Measurements from ENCODE around the gene RMDN2.

RMDN2 gene

GRCh38 chr2:38039121-38039910 lies 114.2 kb downstream of the RMDN2 start:
- no peak for DNase-seq (ENCODE audit: low read depth in 2 of 2)

GRCh38 chr2:38045811-38046210 lies 120.7 kb downstream of the RMDN2 start:
- no peak for DNase-seq (ENCODE audit: low read depth in 2 of 2)

- no peak for DNase-seq (ENCODE audit: low read depth in 2 of 2)
Measured at GRCh38 chr2:38056216-38056615, 131.1 kb downstream of the RMDN2 start.

DNA sequence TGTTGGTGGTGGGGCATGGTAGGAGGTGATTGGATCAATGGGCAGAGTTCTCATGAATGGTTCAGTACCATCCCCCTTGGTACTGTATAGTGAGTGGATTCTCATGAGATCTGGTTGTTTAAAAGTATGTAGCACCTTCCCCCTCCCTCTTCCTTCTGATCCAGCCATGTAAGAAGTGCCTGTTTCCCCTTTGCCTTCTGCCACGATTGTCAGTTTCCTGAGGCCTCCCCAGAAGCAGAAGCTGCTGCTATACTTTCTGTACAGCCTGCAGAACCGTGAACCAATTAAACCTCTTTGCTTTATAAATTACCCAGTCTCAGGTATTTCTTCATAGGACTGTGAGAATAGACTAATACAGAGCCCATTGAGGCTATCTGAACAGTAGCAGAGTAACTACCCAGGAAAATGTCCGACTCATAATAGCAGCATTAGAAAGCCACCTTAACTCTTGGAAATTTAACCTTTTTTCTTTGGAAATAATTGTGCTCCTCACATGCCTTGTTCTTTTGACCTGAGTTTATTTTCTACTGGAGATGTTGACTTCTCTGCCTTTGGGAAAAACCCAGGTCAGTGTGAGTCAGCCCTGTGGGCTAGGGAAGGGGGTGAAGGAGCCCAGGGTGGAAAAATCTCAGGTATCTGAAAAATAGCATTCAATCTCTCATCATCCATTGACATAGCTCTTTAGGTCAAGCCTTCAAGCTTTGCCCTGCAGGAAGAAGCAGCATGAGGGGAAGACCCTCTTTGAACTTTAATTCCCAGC lies 132.7 kb downstream of the RMDN2 start:
- no peak for DNase-seq (ENCODE audit: low read depth in 2 of 2)

DNA sequence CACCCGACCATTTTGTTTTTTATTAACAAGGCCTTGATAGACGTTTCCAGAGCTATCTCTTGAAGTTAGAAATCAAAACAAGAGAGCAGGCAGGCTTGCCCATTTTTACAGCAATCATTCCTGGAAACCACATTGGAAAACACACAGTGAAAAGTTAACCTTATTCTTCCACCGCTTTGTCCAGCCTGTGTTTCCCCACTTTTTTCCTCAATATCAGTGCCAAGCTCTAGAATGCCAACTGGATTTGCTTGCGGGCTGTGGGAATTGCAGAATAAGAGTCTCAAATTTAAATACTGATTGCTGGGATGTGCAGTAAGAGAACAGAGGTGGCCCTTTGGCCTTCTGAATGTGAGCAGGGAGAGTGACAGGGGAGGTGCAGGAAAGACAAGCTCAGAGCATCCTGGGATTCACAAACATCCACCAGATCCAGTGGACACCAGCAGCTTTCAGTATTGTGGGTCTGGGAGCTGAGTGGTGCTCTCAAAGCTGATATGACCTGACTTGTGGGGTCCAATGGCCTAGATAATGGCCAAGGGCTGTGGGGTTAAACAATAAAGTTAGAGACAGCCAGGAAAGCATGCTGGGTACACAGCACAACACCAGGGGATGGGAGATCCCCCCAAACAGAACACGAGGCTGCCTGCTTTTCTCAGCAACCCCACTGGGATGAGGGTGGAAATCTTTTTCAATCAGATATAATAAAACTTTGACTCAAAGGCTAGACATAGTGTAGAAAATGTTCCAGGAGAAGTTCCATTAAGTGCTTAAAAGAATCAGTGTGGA lies 135.3 kb downstream of the RMDN2 start:
- no peak for DNase-seq (ENCODE audit: low read depth in 2 of 2)

DNA sequence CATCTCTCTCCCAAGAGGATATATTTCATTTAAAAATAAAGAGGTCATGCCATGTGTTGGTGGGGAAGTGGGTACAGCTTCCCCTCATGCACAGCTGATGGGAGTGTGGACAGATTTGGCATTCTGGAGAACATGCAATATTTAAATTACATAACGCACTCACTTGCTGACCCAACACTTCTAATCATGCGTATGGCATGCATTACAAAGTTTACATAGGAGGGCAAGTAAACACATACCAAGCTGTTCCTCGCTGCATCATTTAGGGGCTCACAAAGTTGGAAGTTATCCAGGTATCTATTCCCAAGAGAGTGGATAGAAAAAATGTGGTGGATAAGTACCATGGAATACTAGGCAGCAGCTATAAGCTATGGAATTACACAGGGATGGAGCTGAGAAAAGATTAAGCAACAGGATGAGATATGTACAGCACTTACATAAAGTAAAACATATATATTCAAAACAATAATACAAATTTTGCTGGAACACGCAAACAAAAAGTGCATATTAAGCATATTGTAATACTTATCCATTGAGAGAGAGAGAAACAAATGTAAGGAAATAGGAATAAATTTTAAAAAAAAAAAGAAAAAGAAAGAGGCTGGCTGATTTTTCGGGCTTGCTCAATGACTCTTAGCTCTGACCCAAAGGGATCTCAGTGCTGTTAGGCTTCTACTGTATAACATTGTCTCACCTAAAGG lies 139.9 kb downstream of the RMDN2 start:
- no peak for DNase-seq (ENCODE audit: low read depth in 2 of 2)

GRCh38 chr2:38065502-38066135 lies 140.5 kb downstream of the RMDN2 start:
- no peak for DNase-seq (ENCODE audit: low read depth in 2 of 2)

DNA sequence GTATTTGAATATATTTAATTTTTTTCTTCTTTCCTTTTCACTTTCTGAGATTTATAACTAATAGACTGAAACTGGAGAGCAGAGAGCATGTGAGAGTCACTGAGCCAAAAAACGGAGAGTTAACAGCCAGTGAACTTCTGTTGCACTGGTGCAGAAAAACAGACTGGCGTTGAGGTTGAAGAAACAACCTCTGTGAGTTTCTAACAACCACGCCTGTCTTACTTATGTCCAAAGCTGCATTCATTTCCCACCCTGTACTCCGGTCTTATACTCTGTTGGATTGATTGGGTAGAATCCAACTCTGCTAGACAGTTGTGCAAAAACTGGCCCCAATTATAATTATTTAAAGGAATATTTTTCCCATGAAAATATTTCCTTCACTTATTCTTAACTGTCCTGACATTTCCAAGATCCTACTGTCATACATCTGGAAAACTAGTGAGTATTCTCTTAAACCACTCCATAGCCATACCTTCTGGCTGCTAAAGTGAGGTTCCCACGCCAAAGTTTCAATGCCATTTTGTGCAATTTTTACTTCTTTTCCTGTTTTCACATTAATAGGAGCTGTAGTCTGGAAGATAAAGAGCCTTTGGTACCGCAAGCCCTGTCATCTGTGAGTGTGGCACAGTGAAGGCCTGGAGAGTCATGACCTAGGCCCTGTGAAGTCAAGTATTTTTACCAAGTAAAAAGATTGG lies 141.5 kb downstream of the RMDN2 start:
- DNase-seq (ENCODE audit: low read depth in 2 of 2), result no peak

All from stimulated activated CD8-positive, alpha-beta memory T cell treated with anti-CD3 and anti-CD28 coated beads, Interleukin-7, amount 100 ng/mL, for 1 hour (primary cell).